HG03045 (cell line): ENCODE data around the gene POF1B.
"Not testable (repeated sequence)": the region's sequence is repeated elsewhere in the genome, so short reads cannot be mapped to it uniquely, and the experiment has no call there.

Source experiments
- ATAC-seq: cut with Tn5 transposase; IDR thresholded peaks from one replicate; pipeline ENCODE4 v1.9.1; 2021; ENCODE audit warnings: mild to moderate bottlenecking, moderate library complexity; ENCODE audit not compliant: unreplicated experiment

The POF1B gene

DNA sequence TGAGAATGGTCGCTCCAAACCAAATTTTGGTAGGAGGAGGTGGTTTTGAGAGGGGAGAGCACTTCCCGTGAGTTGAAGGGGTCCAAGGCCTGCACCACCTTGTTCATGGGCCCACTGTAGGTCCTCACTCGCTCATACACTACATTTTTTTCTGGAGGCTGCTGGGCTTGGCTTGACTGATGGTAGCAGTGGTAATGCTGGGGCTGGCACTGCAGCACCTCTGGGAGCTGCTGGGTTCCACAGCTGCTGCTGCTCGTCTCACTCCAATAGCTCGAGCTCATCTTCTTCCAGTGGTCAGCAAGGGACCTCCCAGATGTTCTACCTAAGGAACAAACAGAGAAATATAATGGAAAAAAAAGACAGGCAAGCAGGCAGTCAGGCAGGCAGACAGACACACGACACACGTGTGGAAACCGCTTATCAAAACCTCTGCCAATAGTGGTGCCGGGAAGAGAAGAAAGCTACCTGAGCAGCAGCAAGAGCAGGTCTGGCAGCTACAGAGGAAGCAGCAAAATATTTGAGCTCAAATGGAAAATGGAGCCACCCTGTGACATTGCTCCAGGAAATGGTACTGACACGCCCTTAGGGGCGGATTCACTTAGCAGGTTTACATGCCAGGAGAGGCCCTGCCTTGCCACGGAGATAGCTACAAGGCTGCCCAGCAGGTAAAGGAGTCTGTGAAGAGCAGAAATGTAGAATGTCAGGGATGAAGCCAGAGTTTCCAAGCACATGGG, at the start of gene POF1B:
POF1B (minus strand) TSS at position 492 of the 734 bp plus-strand sequence; CDS start at position 281, 211 bp downstream.
- ATAC-seq: no peak

DNA sequence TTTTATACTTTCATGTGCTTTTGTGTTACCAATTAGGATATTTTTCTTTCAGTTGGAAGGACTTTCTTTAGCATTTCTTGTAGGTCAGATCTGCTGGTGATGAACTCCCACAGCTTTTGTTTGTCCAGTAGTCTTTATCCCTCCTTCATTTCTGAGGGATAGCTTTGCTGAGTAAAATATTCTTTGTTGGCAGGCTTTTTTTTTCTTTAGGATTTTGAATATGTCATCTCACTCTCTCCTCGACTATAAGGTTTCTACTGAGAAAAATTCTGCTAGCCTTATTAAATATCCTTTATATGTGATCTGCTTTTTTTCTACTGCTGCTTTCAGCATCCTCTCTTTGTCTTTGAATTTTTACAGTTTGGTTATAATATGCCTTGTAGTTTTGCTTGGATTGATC, 49.6 kb upstream of the POF1B start:
- no peak for ATAC-seq

DNA sequence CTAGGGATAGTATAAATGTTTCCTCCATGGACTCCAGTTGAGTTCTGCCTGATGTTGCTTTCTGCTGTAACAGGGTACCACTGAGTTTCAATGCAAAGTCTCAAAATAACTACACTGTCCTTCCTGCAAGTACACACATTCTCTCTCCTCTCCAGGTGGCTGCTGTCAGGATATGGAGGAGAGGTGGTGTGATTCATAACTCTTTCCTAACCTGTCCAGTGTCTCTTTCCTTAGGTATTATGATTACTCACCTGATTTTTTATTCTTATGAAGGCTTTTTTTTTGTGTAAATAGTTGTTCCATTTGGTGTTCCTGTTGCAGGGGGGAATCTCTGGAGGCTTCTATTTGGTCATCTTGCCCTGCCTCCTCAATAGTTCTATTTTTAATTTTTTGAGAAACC, 39.8 kb upstream of the POF1B start:
- ATAC-seq: no peak

DNA sequence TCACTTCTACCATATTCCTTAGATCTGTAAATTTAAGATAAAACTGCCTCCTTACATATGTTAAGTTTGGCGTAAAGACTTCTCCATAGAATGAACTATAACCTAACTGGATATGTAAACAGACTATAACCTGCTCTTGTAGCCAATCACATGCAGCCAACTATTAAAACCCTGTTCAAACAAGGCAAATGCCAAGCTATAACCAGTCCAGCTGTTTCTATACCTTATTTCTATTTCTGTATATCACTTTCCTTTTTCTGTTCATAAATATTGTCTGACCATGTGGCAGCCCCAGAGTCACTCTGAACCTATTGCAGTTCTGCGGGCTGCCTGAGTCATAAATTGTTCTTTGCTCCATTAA, 12.4 kb upstream of the POF1B start:
- no peak for ATAC-seq

- no peak for ATAC-seq
Measured at GRCh38 chrX:85391185-85391877, 11.9 kb upstream of the POF1B start.

DNA sequence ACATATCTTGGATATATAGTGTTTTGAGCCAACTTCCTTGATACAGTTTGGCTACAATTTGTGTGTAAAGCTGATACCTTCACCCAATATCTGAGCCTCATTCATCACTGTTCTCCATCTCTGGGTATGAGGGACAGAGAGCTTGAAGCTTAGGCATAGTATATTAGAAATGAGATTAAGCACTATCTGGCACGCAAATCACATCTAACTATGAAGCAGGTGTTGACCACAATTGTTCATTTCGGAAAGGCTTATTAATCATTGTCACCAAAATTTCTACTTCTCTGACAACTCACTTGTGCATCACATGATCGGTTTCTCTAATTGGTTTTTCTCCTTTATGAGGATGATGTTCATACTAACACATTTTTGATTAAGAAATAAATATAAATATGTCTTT, 2.1 kb upstream of the POF1B start:
- no peak for ATAC-seq

DNA sequence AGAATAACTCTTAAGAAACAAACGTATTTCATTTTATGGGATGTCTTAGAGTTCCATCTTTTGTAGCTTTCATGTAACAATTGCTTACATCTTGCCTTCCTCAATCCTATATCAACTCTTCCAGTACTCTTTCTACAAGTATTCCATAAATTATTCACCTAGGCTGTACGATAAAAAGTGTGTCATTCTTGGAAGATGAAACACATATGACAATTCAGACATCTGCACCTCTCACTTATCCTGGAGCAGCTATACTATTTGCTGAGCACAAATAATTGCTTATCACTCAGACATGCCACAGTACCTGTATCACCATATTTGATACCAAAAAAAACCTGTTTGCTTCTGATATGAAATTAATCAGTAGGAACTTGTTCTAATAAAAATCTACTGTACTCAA, 1.0 kb downstream of the POF1B start:
- no peak for ATAC-seq

GRCh38 chrX:85375333-85375738, 4.1 kb downstream of the POF1B start:
- no peak for ATAC-seq

- no peak for ATAC-seq
Measured at GRCh38 chrX:85365370-85365995, 14.0 kb downstream of the POF1B start.

- ATAC-seq: no peak
Measured at GRCh38 chrX:85359051-85359450, 20.4 kb downstream of the POF1B start.

- no peak for ATAC-seq
Measured at GRCh38 chrX:85345523-85345922, 33.9 kb downstream of the POF1B start.

DNA sequence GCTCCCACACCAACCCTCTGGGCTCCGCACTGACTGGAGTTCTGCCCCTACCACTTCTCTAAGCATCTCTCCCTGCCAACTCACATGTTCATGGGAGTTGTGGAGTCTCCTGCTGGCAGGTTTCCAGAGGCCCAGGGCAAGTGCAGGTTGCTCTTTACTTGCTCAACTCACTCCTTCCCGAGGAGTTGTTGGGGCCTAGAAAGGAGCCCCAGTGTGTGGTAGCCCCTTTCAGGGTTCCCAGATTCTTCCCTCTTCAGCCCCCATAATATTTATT, 52.5 kb downstream of the POF1B start:
- no peak for ATAC-seq

- no peak for ATAC-seq
Measured at GRCh38 chrX:85326234-85327059, 53.0 kb downstream of the POF1B start.

DNA sequence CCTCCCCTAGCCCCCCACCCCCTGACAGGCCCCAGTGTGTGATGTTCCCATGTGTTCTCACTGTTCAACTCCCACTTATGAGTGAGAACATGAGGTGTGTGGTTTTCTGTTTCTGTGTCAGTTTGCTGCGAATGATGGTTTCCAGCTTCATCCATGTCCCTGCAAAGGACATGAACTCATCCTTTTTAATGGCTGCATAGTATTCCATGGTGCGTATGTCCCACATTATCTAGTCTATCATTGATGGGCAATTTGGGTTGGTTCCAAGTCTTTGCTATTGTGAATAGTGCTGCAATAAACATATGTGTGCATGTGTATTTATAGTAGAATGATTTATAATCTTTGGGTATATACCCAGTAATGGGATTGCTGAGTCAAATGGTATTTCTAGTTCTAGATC, 68.1 kb downstream of the POF1B start:
- ATAC-seq: not testable (repeated sequence)

GRCh38 chrX:85309717-85310116, 69.7 kb downstream of the POF1B start:
- no peak for ATAC-seq

DNA sequence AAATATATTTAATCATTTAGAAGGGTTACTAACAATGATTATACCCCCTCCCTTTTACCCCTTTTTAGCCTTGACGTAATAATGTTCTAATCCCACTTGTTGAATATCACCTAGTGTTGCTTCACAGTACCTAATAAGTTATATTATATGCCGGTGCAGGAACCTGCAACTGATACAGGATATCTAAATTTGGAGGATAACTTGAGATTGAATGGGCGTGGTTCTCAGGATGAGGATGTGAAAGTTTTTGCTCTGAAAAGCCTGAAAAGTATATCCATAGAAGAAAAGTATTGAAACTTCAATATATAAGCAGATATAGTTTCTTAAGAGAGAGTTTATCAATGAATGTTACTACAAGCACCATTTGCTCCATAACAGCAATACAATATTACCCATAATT, 75.9 kb downstream of the POF1B start:
- no peak for ATAC-seq

DNA sequence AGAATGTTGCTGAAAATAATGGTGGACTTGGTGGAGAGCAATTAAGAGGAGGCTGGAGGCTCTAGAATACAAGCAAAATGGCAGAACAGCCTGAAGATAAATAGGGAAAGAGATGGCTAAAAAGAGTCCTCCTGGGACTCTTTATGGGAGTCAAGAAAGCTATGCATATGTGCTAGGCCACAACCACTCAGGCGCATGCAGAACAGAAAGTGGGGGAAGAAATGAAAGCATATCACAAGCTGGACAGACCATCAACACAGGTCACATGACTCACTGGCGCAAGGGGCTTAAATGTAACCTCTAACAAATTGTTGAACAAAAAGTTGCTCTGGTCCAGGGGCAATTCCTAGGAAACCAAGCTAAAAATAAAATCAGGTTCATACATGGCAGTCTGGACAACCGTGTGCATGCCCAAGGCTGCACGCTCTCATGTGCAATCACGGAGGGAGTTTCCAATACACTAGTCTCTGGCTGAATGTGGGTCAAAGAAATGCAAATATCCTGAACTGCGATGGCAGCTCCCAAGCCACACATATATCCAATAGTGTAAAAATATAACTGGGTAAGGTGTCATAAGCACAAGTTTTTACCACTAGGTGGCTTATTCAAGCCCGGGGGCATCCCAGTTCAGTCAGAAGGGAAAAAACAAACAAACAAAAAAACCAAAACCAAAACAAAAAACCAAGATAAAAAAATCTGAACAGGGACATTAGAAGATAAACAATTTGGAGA, 90.3 kb downstream of the POF1B start:
- ATAC-seq: no peak

DNA sequence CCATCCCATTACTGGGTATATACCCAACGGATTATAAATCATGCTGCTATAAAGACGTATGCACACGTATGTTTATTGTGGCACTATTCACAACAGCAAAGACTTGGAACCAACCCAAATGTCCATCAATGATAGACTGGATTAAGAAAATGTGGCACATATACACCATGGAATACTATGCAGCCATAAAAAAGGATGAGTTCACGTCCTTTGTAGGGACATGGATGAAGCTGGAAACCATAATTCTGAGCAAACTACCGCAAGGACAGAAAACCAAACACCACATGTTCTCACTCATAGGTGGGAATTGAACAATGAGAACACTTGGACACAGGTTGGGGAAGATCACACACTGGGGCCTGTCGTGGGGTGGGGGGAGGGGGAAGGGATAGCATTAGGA, 94.2 kb downstream of the POF1B start:
- ATAC-seq: not testable (repeated sequence)

GRCh38 chrX:85244450-85245211, 134.8 kb downstream of the POF1B start:
- peak; percentile 50 for ATAC-seq
